H1 (cell line): Measurements from ENCODE around the gene CNTN6. TPM values are rescaled to one million over a fixed set of nuclear protein-coding genes. Genes with fewer than 3 reads are reported as not detected.

Experiments
- CTCF ChIA-PET: fragments of 300-600 bp; sonication (Branson Sonifier 250); formaldehyde crosslinking; loops from one replicate; lab custom pipeline; 2021; ENCODE audit not compliant: partially characterized antibody; lab: Charles Lee
- POLR2A ChIA-PET: fragments of 300-600 bp; sonication (Branson Sonifier 250); formaldehyde crosslinking; loops from one replicate; lab custom pipeline; 2021; ENCODE audit warnings: inconsistent platforms; ENCODE audit not compliant: partially characterized antibody; lab: Charles Lee
- DNase-seq, 2 experiments: peaks; one replicate each; pipeline versions ENCODE4 v3.0.0 to v3.0.0-alpha.2; 2010 to 2022; ENCODE audit warnings: low spot score in 2 of 2, low read depth in 1 of 2, mixed read lengths in 1 of 2
- FAIRE-seq: peaks from 2 replicates; lab custom pipeline; 2011; peaks lifted over from hg19 to GRCh38; lab: Jason Lieb, UNC
- H2AFZ ChIP-seq: 2 replicates; pipeline ENCODE4 v1.8.1; 2012; ENCODE audit warnings: low read length, inconsistent platforms
- H2AK5ac ChIP-seq: 2 replicates; pipeline ENCODE4 v1.6.1; 2013; ENCODE audit warnings: low read depth, low read length
- H2BK120ac ChIP-seq: replicated peaks from 2 replicates; pipeline ENCODE3; 2013; ENCODE audit warnings: low read depth, low read length, inconsistent platforms
- H2BK12ac ChIP-seq: 2 replicates; pipeline ENCODE4 v1.6.1; 2013; ENCODE audit warnings: low read depth, low read length
- H2BK15ac ChIP-seq: 2 replicates; pipeline ENCODE4 v1.6.1; 2013; ENCODE audit warnings: low read length
- H2BK20ac ChIP-seq: 2 replicates; pipeline ENCODE4 v1.6.1; 2013; ENCODE audit warnings: low read length
- H2BK5ac ChIP-seq: 2 replicates; pipeline ENCODE4 v1.6.1; 2013; ENCODE audit warnings: low read depth, low read length
- H3K14ac ChIP-seq: 2 replicates; pipeline ENCODE4 v1.6.1; 2013; ENCODE audit warnings: inconsistent platforms; ENCODE audit not compliant: insufficient read length
- H3K18ac ChIP-seq: 2 replicates; pipeline ENCODE4 v1.6.1; 2013; ENCODE audit warnings: low read length; ENCODE audit errors: extremely low read depth
- H3K23ac ChIP-seq: 2 replicates; pipeline ENCODE4 v1.6.1; 2013; ENCODE audit warnings: inconsistent platforms; ENCODE audit not compliant: insufficient read length
- H3K23me2 ChIP-seq: 2 replicates; pipeline ENCODE4 v1.6.1; 2013; ENCODE audit warnings: low read depth, low read length
- H3K27ac ChIP-seq: 2 replicates; pipeline ENCODE4 v1.6.1; 2011; ENCODE audit warnings: low read depth, low read length, inconsistent platforms
- H3K27me3 ChIP-seq, 4 experiments: replicated peaks in 1 of 4; 1 replicate in 1 of 4; 2 replicates in 3 of 4; pipeline versions ENCODE4 v1.6.1 to v1.8.1; 2011 to 2013; ENCODE audit warnings: low read length in 3 of 4, mild to moderate bottlenecking in 3 of 4, inconsistent platforms in 2 of 4, mixed read lengths in 2 of 4, moderate library complexity in 1 of 4; ENCODE audit not compliant: control insufficient read depth in 3 of 4, insufficient read depth in 3 of 4; ENCODE audit errors: extremely low read depth in 1 of 4
- H3K36me3 ChIP-seq, 4 experiments: 2 replicates each; pipeline versions ENCODE4 v1.6.1 to v1.8.1; 2011 to 2013; ENCODE audit warnings: mild to moderate bottlenecking in 4 of 4, low read length in 3 of 4, moderate library complexity in 2 of 4, control low read depth in 1 of 4, inconsistent platforms in 1 of 4; ENCODE audit not compliant: insufficient read depth in 4 of 4, control insufficient read depth in 2 of 4
- H3K4ac ChIP-seq: replicated peaks from 2 replicates; pipeline ENCODE3; 2013; ENCODE audit warnings: low read length, low read depth, mixed read lengths, inconsistent platforms; ENCODE audit not compliant: insufficient read length
- H3K4me1 ChIP-seq, 4 experiments: replicated peaks in 1 of 4; 1 replicate in 1 of 4; 2 replicates in 3 of 4; pipeline versions ENCODE4 v1.6.1 to v1.8.1; 2011 to 2013; ENCODE audit warnings: low read length in 3 of 4, inconsistent platforms in 2 of 4, mixed read lengths in 1 of 4; ENCODE audit not compliant: insufficient read depth in 4 of 4, control insufficient read depth in 3 of 4
- H3K4me2 ChIP-seq, 2 experiments: 2 replicates each; pipeline versions ENCODE4 v1.6.1 to v1.8.1; 2011 to 2013; ENCODE audit warnings: low read depth in 2 of 2, low read length in 2 of 2, control low read depth in 1 of 2, inconsistent platforms in 1 of 2, mild to moderate bottlenecking in 1 of 2; ENCODE audit not compliant: insufficient read depth in 1 of 2
- H3K4me3 ChIP-seq, 4 experiments: fragments of 200-600, 300-600 bp in 1 of 4; sonication (generic), shearing (Covaris generic), sonication (Bioruptor Twin) in 1 of 4; 2 replicates each; pipeline versions ENCODE4 v1.5.1 to v1.8.1; 2011 to 2016; ENCODE audit warnings: low read length in 4 of 4, low read depth in 3 of 4, control low read depth in 2 of 4, inconsistent platforms in 2 of 4, mild to moderate bottlenecking in 2 of 4, mixed read lengths in 1 of 4, moderate library complexity in 1 of 4; ENCODE audit not compliant: insufficient read depth in 2 of 4; ENCODE audit errors: extremely low read depth in 1 of 4
- H3K56ac ChIP-seq: replicated peaks from 2 replicates; pipeline ENCODE3; 2013; ENCODE audit warnings: low read depth, mild to moderate bottlenecking, mixed read lengths, low read length, inconsistent platforms; ENCODE audit not compliant: insufficient read length
- H3K79me1 ChIP-seq: 2 replicates; pipeline ENCODE4 v1.6.1; 2013; ENCODE audit warnings: low read depth, low read length, control low read depth
- H3K79me2 ChIP-seq, 2 experiments: 2 replicates each; pipeline versions ENCODE4 v1.6.1 to v1.8.1; 2012 to 2013; ENCODE audit warnings: low read length in 2 of 2, mild to moderate bottlenecking in 2 of 2, inconsistent platforms in 1 of 2; ENCODE audit not compliant: insufficient read depth in 2 of 2, control insufficient read depth in 1 of 2
- H3K9ac ChIP-seq, 4 experiments: replicated peaks in 1 of 4; 1 replicate in 1 of 4; 2 replicates in 3 of 4; pipeline versions ENCODE4 v1.6.1 to v1.8.1; 2011 to 2013; ENCODE audit warnings: low read depth in 3 of 4, low read length in 3 of 4, control low read depth in 2 of 4, mild to moderate bottlenecking in 2 of 4, moderate library complexity in 2 of 4, inconsistent platforms in 1 of 4; ENCODE audit errors: extremely low read depth in 1 of 4
- H3K9me3 ChIP-seq, 2 experiments: 2 replicates each; pipeline versions ENCODE4 v1.6.1 to v1.8.1; 2012 to 2013; ENCODE audit warnings: mild to moderate bottlenecking in 2 of 2, moderate library complexity in 2 of 2, control low read depth in 1 of 2, inconsistent platforms in 1 of 2, low read depth in 1 of 2, low read length in 1 of 2, mixed read lengths in 1 of 2; ENCODE audit not compliant: insufficient read depth in 2 of 2
- H4K20me1 ChIP-seq, 2 experiments: replicated peaks in 1 of 2; 2 replicates each; pipeline versions ENCODE3 to v1.8.1; 2011 to 2013; ENCODE audit warnings: inconsistent platforms in 2 of 2, low read length in 2 of 2, mild to moderate bottlenecking in 1 of 2; ENCODE audit not compliant: insufficient read depth in 2 of 2, control insufficient read depth in 1 of 2
- H4K5ac ChIP-seq: 2 replicates; pipeline ENCODE4 v1.6.1; 2013; ENCODE audit warnings: low read length, low read depth, mixed read lengths, inconsistent platforms; ENCODE audit not compliant: insufficient read length
- H4K8ac ChIP-seq: 2 replicates; pipeline ENCODE4 v1.8.0; 2013; ENCODE audit warnings: mild to moderate bottlenecking, moderate library complexity, low read length, inconsistent platforms; ENCODE audit not compliant: insufficient read depth; ENCODE audit errors: extremely low read depth
- H4K91ac ChIP-seq: replicated peaks from 2 replicates; pipeline ENCODE3; 2013; ENCODE audit warnings: low read length, mixed read lengths, inconsistent platforms; ENCODE audit not compliant: insufficient read length
- CEBPB ChIP-seq: IDR thresholded peaks from 2 replicates; pipeline ENCODE4 v1.6.1; 2012; ENCODE audit warnings: low read depth, low read length
- NANOG ChIP-seq: IDR thresholded peaks from 2 replicates; pipeline ENCODE4 v1.6.1; 2011; ENCODE audit warnings: low read length, low read depth, mild to moderate bottlenecking, inconsistent platforms; ENCODE audit not compliant: insufficient read depth, poor library complexity, severe bottlenecking
- PHF8 ChIP-seq: fragments of 200-600 bp; sonication (generic); conservative IDR thresholded peaks from 2 replicates; pipeline ENCODE4 v1.7.1; 2012; ENCODE audit warnings: low read depth, mild to moderate bottlenecking, inconsistent platforms, low read length, moderate library complexity
- RFX5 ChIP-seq: IDR thresholded peaks from 2 replicates; pipeline ENCODE4 v1.6.1; 2011; ENCODE audit warnings: low read depth, low read length, improper control_type of control experiment, borderline replicate concordance
- SIRT6 ChIP-seq: IDR thresholded peaks from one replicate; pipeline ENCODE4 v1.7.1; 2012; ENCODE audit warnings: low read length, inconsistent platforms
- SP2 ChIP-seq: IDR thresholded peaks from 2 replicates; pipeline ENCODE4 v1.6.1; 2012; ENCODE audit warnings: mild to moderate bottlenecking, low read length, inconsistent platforms
- TAF7 ChIP-seq: optimal IDR thresholded peaks from 2 replicates; pipeline ENCODE3; 2011; ENCODE audit warnings: low read depth, mild to moderate bottlenecking, inconsistent platforms, low read length, moderate library complexity, borderline replicate concordance
- WGBS, 2 experiments: shearing (Covaris generic) in 1 of 2; methylation state at CpG; one replicate each; pipeline versions ENCODE4 v1.1.6 to v1.1.7; 2013 to 2015; ENCODE audit warnings: low lambda C conversion rate in 2 of 2, mixed read lengths in 2 of 2, inconsistent platforms in 1 of 2, low coverage in 1 of 2, missing lambda C conversion rate in 1 of 2; ENCODE audit not compliant: insufficient replicate concordance in 2 of 2, insufficient coverage in 1 of 2, insufficient read length in 1 of 2; ENCODE audit errors: extremely low coverage in 1 of 2, missing lambda C conversion rate in 1 of 2; 5-methylcytosine and 5-hydroxymethylcytosine counted together
- polyA plus RNA-seq, 7 experiments: library from polyadenylated mRNA; depleted of rRNA in 3 of 7; stranded (reverse) in 5 of 7; unstranded in 2 of 7; fragments of >200 nt in 5 of 7; fragments of 200-250 nt in 2 of 7; gene quantifications; 1 replicate in 5 of 7; 2 replicates in 1 of 7; 4 replicates in 1 of 7; pipeline versions ENCODE4 v1.2.1 to v1.2.3, GENCODE V29; 2011 to 2013; ENCODE audit warnings: missing spikeins in 2 of 7, mixed read lengths in 2 of 7
- total RNA-seq: library from RNA; stranded (reverse); fragmentation: NEBNext Ultra II Directional; extraction: Animal tissue kit (Norgen Biotek cat#: 25700); gene quantifications from 2 replicates; pipeline ENCODE4 v1.2.1, GENCODE V29; 2021

CNTN6 gene
- total and polyA plus RNA-seq, 2 of the 8 experiments (the other 6 are each of a cell fraction or from before 2014, with no cell fraction given) = not detected

- DNase-seq (no peak), FAIRE-seq (no peak)
- TF ChIP-seq SP2 (no peak), TAF7 (no peak), SIRT6 (no peak), NANOG (no peak), RFX5 (no peak), CEBPB (no peak), PHF8 (no peak)
- H3K9ac ChIP-seq = no peak overlapping the region
- H2BK120ac ChIP-seq = no peak overlapping the region
- H3K18ac ChIP-seq = no peak overlapping the region
- H2AK5ac ChIP-seq = no peak overlapping the region
- H3K4me3 ChIP-seq = no peak overlapping the region
- 90 to 100% methylated on average over 2 to 5 of the region's 5 CpGs for WGBS, 2 experiments
- H3K79me2 ChIP-seq = no peaks in the 10 kb centered on the region
- no peak overlapping the region for H4K8ac ChIP-seq
- H2BK5ac ChIP-seq = no peak overlapping the region
- H4K5ac ChIP-seq = no peak overlapping the region
- H3K79me1 ChIP-seq = no peaks in the 10 kb centered on the region
- no peak overlapping the region for H4K91ac ChIP-seq
- H3K9me3 ChIP-seq = no peaks in the 10 kb centered on the region; a peak in 1 of 4 replicates
- no peaks in the 10 kb centered on the region for H3K4me1 ChIP-seq
- H4K20me1 ChIP-seq = no peaks in the 10 kb centered on the region
- no peak overlapping the region for H3K56ac ChIP-seq
- no peak overlapping the region for H3K27ac ChIP-seq
- H3K4ac ChIP-seq = no peak overlapping the region
- H2BK12ac ChIP-seq = no peak overlapping the region
- no peak overlapping the region for H3K4me2 ChIP-seq
- ChIA-PET POLR2A (no interaction called here), CTCF (interaction anchor here (0.8 to 1.4 kb wide), 2 partner anchors 9 to 258 kb away, joined by 3 to 4 read pairs; no protein-coding TSS in a partner anchor)
- no peak overlapping the region for H3K14ac ChIP-seq
- H3K23me2 ChIP-seq = no peaks in the 10 kb centered on the region
- no peak overlapping the region for H2BK20ac ChIP-seq
- no peak overlapping the region for H2AFZ ChIP-seq
- H3K27me3 ChIP-seq = no peaks in the 10 kb centered on the region
- H3K23ac ChIP-seq = no peak overlapping the region
- no peaks in the 10 kb centered on the region for H3K36me3 ChIP-seq
- no peak overlapping the region for H2BK15ac ChIP-seq
Measured at GRCh38 chr3:1269808-1270207, 177.0 kb downstream of the CNTN6 start.
